Keratinocyte (primary cell): ENCODE measurements around the gene ZMYM2. TPM values are rescaled to one million over a fixed set of nuclear protein-coding genes. Genes with fewer than 3 reads are reported as not detected.

Experiments used
- DNase-seq: peaks from one replicate; pipeline ENCODE4 v3.0.0-alpha.2; 2011; ENCODE audit warnings: low read depth, missing footprints, low spot score
- FAIRE-seq: peaks from 2 replicates; lab custom pipeline; 2011; peaks lifted over from hg19 to GRCh38; lab: Jason Lieb, UNC
- H2AFZ ChIP-seq: 2 replicates; pipeline ENCODE4 v1.6.0; 2012; ENCODE audit warnings: low read length, control low read depth, inconsistent platforms; ENCODE audit not compliant: control insufficient read depth
- H3K27ac ChIP-seq: 2 replicates; pipeline ENCODE4 v1.5.1; 2011; ENCODE audit warnings: low read length; ENCODE audit not compliant: control insufficient read depth, insufficient read depth
- H3K27me3 ChIP-seq: 3 replicates; pipeline ENCODE4 v1.6.0; 2011; ENCODE audit warnings: low read length; ENCODE audit not compliant: control insufficient read depth, insufficient read depth; ENCODE audit errors: extremely low read depth
- H3K36me3 ChIP-seq, 2 experiments: 2 replicates in 1 of 2; 3 replicates in 1 of 2; pipeline ENCODE4 v1.5.1; 2011; ENCODE audit warnings: low read length in 2 of 2, mild to moderate bottlenecking in 1 of 2; ENCODE audit not compliant: control insufficient read depth in 2 of 2, insufficient read depth in 2 of 2; ENCODE audit errors: extremely low read depth in 1 of 2
- H3K4me1 ChIP-seq: 3 replicates; pipeline ENCODE4 v1.5.1; 2011; ENCODE audit warnings: low read length; ENCODE audit not compliant: control insufficient read depth, insufficient read depth; ENCODE audit errors: extremely low read depth
- H3K4me2 ChIP-seq: 3 replicates; pipeline ENCODE4 v1.6.0; 2011; ENCODE audit warnings: low read depth, low read length; ENCODE audit not compliant: control insufficient read depth, insufficient read depth; ENCODE audit errors: extremely low read depth
- H3K4me3 ChIP-seq, 3 experiments: fragments of 200-600 bp in 1 of 3; sonication (generic) in 1 of 3; 2 replicates in 2 of 3; 3 replicates in 1 of 3; pipeline ENCODE4 v1.5.1; 2011 to 2016; ENCODE audit warnings: low read length in 3 of 3, mild to moderate bottlenecking in 3 of 3, control low read depth in 2 of 3, inconsistent platforms in 1 of 3, low read depth in 1 of 3, mixed read lengths in 1 of 3, mixed run types in 1 of 3, moderate library complexity in 1 of 3; ENCODE audit not compliant: control insufficient read depth in 2 of 3, insufficient read depth in 2 of 3; ENCODE audit errors: extremely low read depth in 1 of 3
- H3K79me2 ChIP-seq: 2 replicates; pipeline ENCODE4 v1.6.0; 2012; ENCODE audit warnings: low read length; ENCODE audit not compliant: control insufficient read depth, insufficient read depth
- H3K9ac ChIP-seq: 3 replicates; pipeline ENCODE4 v1.6.0; 2011; ENCODE audit warnings: low read length; ENCODE audit not compliant: control insufficient read depth, insufficient read depth; ENCODE audit errors: extremely low read depth
- H3K9me1 ChIP-seq: 3 replicates; pipeline ENCODE4 v1.6.0; 2011; ENCODE audit warnings: low read length; ENCODE audit not compliant: control insufficient read depth, insufficient read depth; ENCODE audit errors: extremely low read depth
- H3K9me3 ChIP-seq: 2 replicates; pipeline ENCODE4 v1.5.1; 2012; ENCODE audit warnings: low read depth, low read length; ENCODE audit not compliant: control insufficient read depth
- H4K20me1 ChIP-seq: 3 replicates; pipeline ENCODE4 v1.6.0; 2011; ENCODE audit warnings: low read length; ENCODE audit not compliant: control insufficient read depth, insufficient read depth; ENCODE audit errors: extremely low read depth
- EZH2 ChIP-seq: IDR thresholded peaks from one replicate; pipeline ENCODE4 v1.6.1; 2012; ENCODE audit warnings: inconsistent platforms, mild to moderate bottlenecking, low read length, moderate library complexity
- dilution Hi-C: fragments of 300-500 bp; cut with MboI; formaldehyde crosslinking; loops from one replicate; pipeline ENCODE4 v1.7.0; 2020; ENCODE audit warnings: low sequenced_read_pairs; ENCODE audit not compliant: extremely low pct_ligation_motif_present
- polyA plus RNA-seq, 5 experiments: library from polyadenylated mRNA; depleted of rRNA in 3 of 5; stranded (reverse) in 3 of 5; stranded (forward) in 1 of 5; unstranded in 1 of 5; fragments of >200 nt; gene quantifications; 1 replicate in 1 of 5; 2 replicates in 3 of 5; 3 replicates in 1 of 5; pipeline versions ENCODE4 v1.2.1 to v1.2.3, GENCODE V29; 2011 to 2012; ENCODE audit warnings: missing spikeins in 2 of 5, low read depth in 1 of 5, low replicate concordance in 1 of 5
- TF ChIP-seq, protein P1 (sequence below), 3 experiments: IDR thresholded peaks in 1 of 3; conservative IDR thresholded peaks in 1 of 3; optimal IDR thresholded peaks in 1 of 3; 2 replicates in 2 of 3; 3 replicates in 1 of 3; pipeline versions ENCODE3 to v1.5.1; 2011; ENCODE audit warnings: low read length in 3 of 3, mild to moderate bottlenecking in 3 of 3, moderate library complexity in 2 of 3, control low read depth in 1 of 3, inconsistent platforms in 1 of 3; ENCODE audit not compliant: insufficient read depth in 2 of 3; ENCODE audit errors: extremely low read depth in 1 of 3

ZMYM2 gene
- polyA plus RNA-seq, 1 donor (not counting 4 experiments of a cell fraction or from before 2014, with no cell fraction given) = 51.3 TPM

DNA sequence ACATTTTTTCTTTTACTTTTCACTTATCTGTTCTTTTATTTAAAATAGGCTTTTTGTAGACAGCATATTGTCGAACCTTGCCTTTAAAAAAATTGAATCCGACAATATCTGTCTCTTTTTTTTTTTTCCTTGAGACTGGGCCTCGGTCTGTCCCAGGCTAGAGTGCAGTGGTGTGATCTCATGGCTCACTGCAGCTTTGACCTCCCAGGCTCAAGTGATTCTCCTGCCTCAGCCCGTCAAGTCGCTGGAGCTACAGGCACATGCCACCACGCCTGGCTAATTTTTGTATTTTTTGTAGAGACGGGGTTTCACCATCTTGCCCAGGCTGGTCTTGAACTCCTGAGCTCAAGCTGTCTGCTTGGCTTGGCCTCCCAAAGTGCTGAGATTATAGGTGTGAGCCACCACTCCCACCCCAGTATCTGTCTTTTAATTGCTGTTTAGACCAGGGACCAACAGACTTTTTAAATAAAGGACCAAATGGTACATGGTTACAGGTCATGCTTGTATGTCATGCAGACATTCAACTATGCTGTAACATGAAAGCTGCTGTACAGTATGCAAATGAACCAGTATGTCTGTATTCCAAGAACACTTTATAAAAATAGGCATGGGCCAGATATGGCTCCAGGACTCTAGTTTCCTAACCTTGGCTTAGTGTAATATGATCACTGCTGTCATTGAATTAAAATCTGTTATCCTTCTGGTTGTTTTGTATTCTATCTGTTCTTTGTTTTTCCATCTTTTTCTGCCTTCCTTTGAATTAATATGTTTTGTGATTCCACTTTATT, 122.0 kb downstream of the ZMYM2 start:
- no peaks in the 10 kb centered on the region for H3K27me3 ChIP-seq
- no peak overlapping the region for H2AFZ ChIP-seq
- peaks cover 3 to 10% of the 10 kb centered on the region in 2 experiments for H3K36me3 ChIP-seq
- H3K27ac ChIP-seq = no peak overlapping the region
- dilution Hi-C loops = no loop called here
- DNase-seq (no peak), FAIRE-seq (no peak)
- H3K4me1 ChIP-seq = no peaks in the 10 kb centered on the region
- H3K9ac ChIP-seq = no peak overlapping the region
- H3K9me1 ChIP-seq = no peaks in the 10 kb centered on the region
- TF ChIP-seq, protein P1, sequence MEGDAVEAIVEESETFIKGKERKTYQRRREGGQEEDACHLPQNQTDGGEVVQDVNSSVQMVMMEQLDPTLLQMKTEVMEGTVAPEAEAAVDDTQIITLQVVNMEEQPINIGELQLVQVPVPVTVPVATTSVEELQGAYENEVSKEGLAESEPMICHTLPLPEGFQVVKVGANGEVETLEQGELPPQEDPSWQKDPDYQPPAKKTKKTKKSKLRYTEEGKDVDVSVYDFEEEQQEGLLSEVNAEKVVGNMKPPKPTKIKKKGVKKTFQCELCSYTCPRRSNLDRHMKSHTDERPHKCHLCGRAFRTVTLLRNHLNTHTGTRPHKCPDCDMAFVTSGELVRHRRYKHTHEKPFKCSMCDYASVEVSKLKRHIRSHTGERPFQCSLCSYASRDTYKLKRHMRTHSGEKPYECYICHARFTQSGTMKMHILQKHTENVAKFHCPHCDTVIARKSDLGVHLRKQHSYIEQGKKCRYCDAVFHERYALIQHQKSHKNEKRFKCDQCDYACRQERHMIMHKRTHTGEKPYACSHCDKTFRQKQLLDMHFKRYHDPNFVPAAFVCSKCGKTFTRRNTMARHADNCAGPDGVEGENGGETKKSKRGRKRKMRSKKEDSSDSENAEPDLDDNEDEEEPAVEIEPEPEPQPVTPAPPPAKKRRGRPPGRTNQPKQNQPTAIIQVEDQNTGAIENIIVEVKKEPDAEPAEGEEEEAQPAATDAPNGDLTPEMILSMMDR (optimal IDR thresholded peaks at IDR 0.05 in 1 of 3, IDR thresholded peaks at IDR 0.05 in 1 of 3, conservative IDR thresholded peaks at IDR 0.05 in 1 of 3; ENCODE audit: extremely low read depth in 1 of 3, insufficient read depth in 2 of 3, low read length in 3 of 3) = no peak
- no peak for TF ChIP-seq EZH2
- no peak overlapping the region for H3K4me3 ChIP-seq
- H3K79me2 ChIP-seq = no peaks in the 10 kb centered on the region
- H4K20me1 ChIP-seq = no peaks in the 10 kb centered on the region
- no peak overlapping the region for H3K4me2 ChIP-seq
- no peaks in the 10 kb centered on the region for H3K9me3 ChIP-seq

DNA sequence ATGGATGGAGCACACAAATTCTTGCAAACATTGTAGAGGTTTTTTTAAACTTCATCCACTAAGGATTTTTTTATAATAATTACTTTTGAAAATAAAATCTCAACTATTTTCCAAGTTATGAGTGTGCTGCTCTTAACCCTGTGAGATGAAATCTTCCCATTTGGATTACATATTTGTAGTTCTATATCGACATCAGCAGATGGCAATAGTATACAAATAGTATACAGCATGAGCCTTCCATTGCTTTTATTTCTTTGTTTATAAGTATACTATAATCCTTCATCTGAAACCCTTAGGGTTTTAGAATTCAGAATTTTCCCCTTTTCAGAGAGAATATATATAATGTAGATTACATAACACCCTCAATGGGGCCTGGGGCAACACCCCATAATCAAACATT, 131.8 kb downstream of the ZMYM2 start:
- no peak for DNase-seq
- Histone ChIP-seq H2AFZ (no peak overlapping the region), H3K4me1 (no peaks in the 10 kb centered on the region), H3K36me3 (peaks cover 2 to 3% of the 10 kb centered on the region in 2 experiments), H3K9me1 (no peaks in the 10 kb centered on the region), H3K27me3 (no peaks in the 10 kb centered on the region), H3K4me3 (no peak overlapping the region), H3K79me2 (no peaks in the 10 kb centered on the region), H3K9me3 (no peaks in the 10 kb centered on the region), H3K4me2 (no peak overlapping the region), H4K20me1 (no peaks in the 10 kb centered on the region), H3K27ac (no peak overlapping the region), H3K9ac (no peak overlapping the region)
- dilution Hi-C loops = no loop called here
- no peak for FAIRE-seq
- no peak for TF ChIP-seq EZH2
- TF ChIP-seq, protein P1 (optimal IDR thresholded peaks at IDR 0.05 in 1 of 3, IDR thresholded peaks at IDR 0.05 in 1 of 3, conservative IDR thresholded peaks at IDR 0.05 in 1 of 3; ENCODE audit: extremely low read depth in 1 of 3, insufficient read depth in 2 of 3, low read length in 3 of 3) = no peak
